ENCODE measurements around the gene TRA2A. TPM values are rescaled to one million over a fixed set of nuclear protein-coding genes. Genes with fewer than 3 reads are reported as not detected.

Gene TRA2A
- total and polyA plus RNA-seq, 2 donors (not counting 1 experiment from before 2014, with no cell fraction given), result 30.4 to 57.9 TPM

DNA sequence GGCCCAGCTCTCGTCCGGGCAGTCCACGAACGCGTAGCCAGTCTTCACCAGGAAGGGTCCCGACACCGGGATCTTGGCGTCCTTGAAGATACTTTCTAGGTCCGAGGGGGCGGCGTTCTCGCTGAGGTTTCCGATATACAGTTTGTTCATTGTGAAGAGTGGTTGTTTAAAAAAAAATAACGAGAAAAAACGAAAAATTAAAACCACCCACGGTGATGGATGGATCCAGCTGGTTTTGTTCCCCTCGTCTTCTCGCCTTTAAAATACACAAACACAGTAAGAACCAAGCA is 61.9 kb downstream of the TRA2A start:
- TF ChIP-seq, protein P1, sequence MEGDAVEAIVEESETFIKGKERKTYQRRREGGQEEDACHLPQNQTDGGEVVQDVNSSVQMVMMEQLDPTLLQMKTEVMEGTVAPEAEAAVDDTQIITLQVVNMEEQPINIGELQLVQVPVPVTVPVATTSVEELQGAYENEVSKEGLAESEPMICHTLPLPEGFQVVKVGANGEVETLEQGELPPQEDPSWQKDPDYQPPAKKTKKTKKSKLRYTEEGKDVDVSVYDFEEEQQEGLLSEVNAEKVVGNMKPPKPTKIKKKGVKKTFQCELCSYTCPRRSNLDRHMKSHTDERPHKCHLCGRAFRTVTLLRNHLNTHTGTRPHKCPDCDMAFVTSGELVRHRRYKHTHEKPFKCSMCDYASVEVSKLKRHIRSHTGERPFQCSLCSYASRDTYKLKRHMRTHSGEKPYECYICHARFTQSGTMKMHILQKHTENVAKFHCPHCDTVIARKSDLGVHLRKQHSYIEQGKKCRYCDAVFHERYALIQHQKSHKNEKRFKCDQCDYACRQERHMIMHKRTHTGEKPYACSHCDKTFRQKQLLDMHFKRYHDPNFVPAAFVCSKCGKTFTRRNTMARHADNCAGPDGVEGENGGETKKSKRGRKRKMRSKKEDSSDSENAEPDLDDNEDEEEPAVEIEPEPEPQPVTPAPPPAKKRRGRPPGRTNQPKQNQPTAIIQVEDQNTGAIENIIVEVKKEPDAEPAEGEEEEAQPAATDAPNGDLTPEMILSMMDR (conservative IDR thresholded peaks at IDR 0.05 in 1 of 2, IDR thresholded peaks at IDR 0.05 in 1 of 2; ENCODE audit: low read depth in 1 of 2, low read length in 2 of 2), result no peak
- no peak for TF ChIP-seq EZH2 (IDR thresholded peaks at IDR 0.05; ENCODE audit: low read length, missing control alignments)
- peaks cover 2% of the 10 kb centered on the region for H3K4me1 ChIP-seq (ENCODE audit: control insufficient read depth, extremely low read depth, insufficient read depth, low read length)
- no peak for DNase-seq (ENCODE audit: low read depth in 2 of 2)
- peak overlapping the region; percentile 64 for H3K9ac ChIP-seq (ENCODE audit: insufficient read depth, low read length)
- H2AFZ ChIP-seq (ENCODE audit: low read length), result no peak overlapping the region
- no peaks in the 10 kb centered on the region for H4K20me1 ChIP-seq (ENCODE audit: control insufficient read depth, extremely low read depth, insufficient read depth, low read length)
- no peaks in the 10 kb centered on the region for H3K36me3 ChIP-seq (ENCODE audit: control insufficient read depth, insufficient read depth, low read length)
- no peak overlapping the region for H3K27ac ChIP-seq (ENCODE audit: insufficient read depth, low read length)
- H3K79me2 ChIP-seq (ENCODE audit: control insufficient read depth, insufficient read depth, low read length), result peaks cover 12% of the 10 kb centered on the region
- peak overlapping the region; percentile 64 for H3K4me2 ChIP-seq (ENCODE audit: extremely low read depth, insufficient read depth, low read length)
- peak overlapping the region; percentile 25 to 80 (median 56) for H3K4me3 ChIP-seq (replicated peaks in 1 of 4; ENCODE audit: control extremely low read depth in 1 of 4, insufficient read depth in 1 of 4, low read depth in 3 of 4, low read length in 4 of 4)
- no peaks in the 10 kb centered on the region for H3K9me3 ChIP-seq (ENCODE audit: control insufficient read depth, insufficient read depth, low read depth, low read length)
- peaks cover 34% of the 10 kb centered on the region for H3K27me3 ChIP-seq (ENCODE audit: control insufficient read depth, insufficient read depth, low read length)

DNA sequence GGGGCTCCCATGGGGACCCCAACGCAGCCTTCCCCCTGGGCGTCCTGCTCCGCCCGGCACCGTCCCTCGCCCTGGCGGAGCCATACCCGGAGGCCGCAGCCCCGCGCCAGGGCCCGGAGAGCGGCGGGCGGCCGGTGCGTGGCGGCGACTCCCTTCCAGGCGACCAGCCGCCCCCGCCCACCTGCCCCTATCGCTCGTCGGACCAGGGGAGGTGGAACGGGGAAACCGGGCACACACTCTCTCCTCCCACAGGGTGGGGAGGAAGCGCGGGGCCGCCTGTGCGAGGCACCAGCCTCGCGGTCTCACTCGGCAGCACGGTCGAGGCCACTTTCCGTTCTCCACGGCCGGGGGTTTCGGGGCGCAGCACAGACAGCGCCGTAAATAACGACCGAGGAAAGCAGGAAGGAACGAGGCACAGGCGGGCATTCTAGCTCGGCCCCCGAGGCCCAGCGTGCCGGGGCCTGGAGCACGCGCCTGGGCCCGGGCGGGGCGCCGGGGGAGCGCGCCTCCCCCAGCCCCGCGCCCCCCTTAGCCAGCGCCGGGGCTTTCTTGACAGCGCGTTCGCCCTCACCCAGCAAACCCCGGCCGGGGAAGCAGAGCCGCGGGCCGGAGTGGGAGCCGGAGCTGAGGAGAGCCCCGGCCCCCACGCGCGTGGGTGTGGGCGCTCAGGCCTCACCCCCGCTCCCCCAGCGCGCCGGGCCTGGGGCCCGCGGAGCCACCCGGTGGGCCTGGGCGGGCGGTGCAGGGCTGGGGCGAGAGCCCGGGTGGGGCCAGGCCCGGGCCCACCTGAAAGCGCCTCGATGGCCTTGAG is 62.4 kb downstream of the TRA2A start:
- Histone ChIP-seq H2AFZ (ENCODE audit: low read length) (peak overlapping the region; percentile 38), H3K79me2 (ENCODE audit: control insufficient read depth, insufficient read depth, low read length) (peaks cover 12% of the 10 kb centered on the region), H3K36me3 (ENCODE audit: control insufficient read depth, insufficient read depth, low read length) (no peaks in the 10 kb centered on the region), H3K4me1 (ENCODE audit: control insufficient read depth, extremely low read depth, insufficient read depth, low read length) (peaks cover 2% of the 10 kb centered on the region), H3K9me3 (ENCODE audit: control insufficient read depth, insufficient read depth, low read depth, low read length) (no peaks in the 10 kb centered on the region), H3K4me2 (ENCODE audit: extremely low read depth, insufficient read depth, low read length) (peak overlapping the region; percentile 85), H4K20me1 (ENCODE audit: control insufficient read depth, extremely low read depth, insufficient read depth, low read length) (no peaks in the 10 kb centered on the region), H3K9ac (ENCODE audit: insufficient read depth, low read length) (peak overlapping the region; percentile 64), H3K4me3 (replicated peaks in 1 of 4; ENCODE audit: control extremely low read depth in 1 of 4, insufficient read depth in 1 of 4, low read depth in 3 of 4, low read length in 4 of 4) (peak overlapping the region; percentile 53 to 80 (median 56)), H3K27ac (ENCODE audit: insufficient read depth, low read length) (peak overlapping the region; percentile 65), H3K27me3 (ENCODE audit: control insufficient read depth, insufficient read depth, low read length) (peaks cover 29% of the 10 kb centered on the region)
- peak; percentile 84 for TF ChIP-seq EZH2 (IDR thresholded peaks at IDR 0.05; ENCODE audit: low read length, missing control alignments)
- TF ChIP-seq, protein P1 (conservative IDR thresholded peaks at IDR 0.05 in 1 of 2, IDR thresholded peaks at IDR 0.05 in 1 of 2; ENCODE audit: low read depth in 1 of 2, low read length in 2 of 2), result no peak
- no peak for DNase-seq (ENCODE audit: low read depth in 2 of 2)

DNA sequence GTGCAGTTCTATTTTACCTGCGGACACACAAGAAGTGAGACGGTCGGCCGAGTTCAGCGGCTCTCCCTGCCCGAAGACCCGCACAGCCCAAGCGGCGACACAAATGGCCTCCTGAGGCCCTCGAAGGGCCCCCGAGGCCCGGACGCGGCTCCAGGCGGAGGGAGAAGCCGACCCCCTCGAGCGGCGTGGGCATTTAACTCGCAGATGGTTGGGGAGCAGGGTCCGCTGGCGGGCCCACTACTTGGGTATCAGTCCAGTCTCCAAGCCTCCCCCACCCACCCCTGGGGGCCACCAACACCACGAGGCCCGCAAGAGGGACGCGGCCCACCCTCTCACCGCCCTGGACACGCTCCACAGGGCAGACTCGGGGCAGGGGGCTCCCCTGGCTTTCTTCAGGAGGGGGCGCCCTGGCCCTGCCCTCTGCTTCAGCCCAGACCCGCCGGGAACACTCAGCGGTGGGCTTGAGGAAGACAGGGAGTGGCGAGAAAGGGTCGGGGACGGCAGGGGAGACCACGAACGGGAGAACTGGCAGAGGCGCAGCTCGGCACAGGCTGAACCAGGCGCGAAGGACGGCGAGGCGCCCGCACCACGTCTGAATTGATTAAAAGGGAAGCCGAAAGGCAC is 63.1 kb downstream of the TRA2A start:
- Histone ChIP-seq H3K4me2 (ENCODE audit: extremely low read depth, insufficient read depth, low read length) (peak overlapping the region; percentile 85), H2AFZ (ENCODE audit: low read length) (no peak overlapping the region), H3K4me3 (replicated peaks in 1 of 4; ENCODE audit: control extremely low read depth in 1 of 4, insufficient read depth in 1 of 4, low read depth in 3 of 4, low read length in 4 of 4) (peak overlapping the region; percentile 53 to 79 (median 56)), H3K4me1 (ENCODE audit: control insufficient read depth, extremely low read depth, insufficient read depth, low read length) (no peaks in the 10 kb centered on the region), H4K20me1 (ENCODE audit: control insufficient read depth, extremely low read depth, insufficient read depth, low read length) (no peaks in the 10 kb centered on the region), H3K27ac (ENCODE audit: insufficient read depth, low read length) (peak overlapping the region; percentile 65), H3K9me3 (ENCODE audit: control insufficient read depth, insufficient read depth, low read depth, low read length) (no peaks in the 10 kb centered on the region), H3K36me3 (ENCODE audit: control insufficient read depth, insufficient read depth, low read length) (no peaks in the 10 kb centered on the region), H3K9ac (ENCODE audit: insufficient read depth, low read length) (peak overlapping the region; percentile 64), H3K27me3 (ENCODE audit: control insufficient read depth, insufficient read depth, low read length) (peaks cover 26% of the 10 kb centered on the region), H3K79me2 (ENCODE audit: control insufficient read depth, insufficient read depth, low read length) (peaks cover 12% of the 10 kb centered on the region)
- DNase-seq (ENCODE audit: low read depth in 2 of 2), result no peak
- TF ChIP-seq EZH2 (IDR thresholded peaks at IDR 0.05; ENCODE audit: low read length, missing control alignments), result no peak
- TF ChIP-seq, protein P1 (conservative IDR thresholded peaks at IDR 0.05 in 1 of 2, IDR thresholded peaks at IDR 0.05 in 1 of 2; ENCODE audit: low read depth in 1 of 2, low read length in 2 of 2), result no peak
